Measurements from ENCODE around the gene BDP1.
"Not testable (repeated sequence)": the region's sequence is repeated elsewhere in the genome, so short reads cannot be mapped to it uniquely, and the experiment has no call there.

BDP1 gene

GRCh38 chr5:71576241-71576640, 120.8 kb downstream of the BDP1 start:
- Histone ChIP-seq H3K4me1 (ENCODE audit: insufficient read depth, low read length) (no peaks in the 10 kb centered on the region), H3K27me3 (ENCODE audit: insufficient read depth, low read length, poor library complexity) (no peaks in the 10 kb centered on the region), H3K36me3 (ENCODE audit: insufficient read depth, low read length) (no peaks in the 10 kb centered on the region; the same call in 1 of the 2 replicates), H3K4me3 (ENCODE audit: low read depth in 1 of 2, low read length in 2 of 2) (no peak overlapping the region), H3K9ac (ENCODE audit: low read depth, low read length) (no peak overlapping the region), H3K27ac (ENCODE audit: low read length) (no peak overlapping the region), H3K9me3 (ENCODE audit: insufficient read depth, low read length, severe bottlenecking) (no peaks in the 10 kb centered on the region), H2AFZ (ENCODE audit: low read depth, low read length) (no peak overlapping the region), H4K20me1 (ENCODE audit: insufficient read depth, low read length) (no peaks in the 10 kb centered on the region), H3K79me2 (ENCODE audit: insufficient read depth, low read length) (no peaks in the 10 kb centered on the region), H3K4me2 (ENCODE audit: insufficient read depth, low read length) (no peak overlapping the region)
- DNase-seq (no peak), ATAC-seq (ENCODE audit: insufficient read depth, low read depth) (no peak)
- TF ChIP-seq EZH2 (IDR thresholded peaks at IDR 0.05; ENCODE audit: borderline replicate concordance, low read depth, low read length, severe bottlenecking) = no peak
- TF ChIP-seq CTCF (IDR thresholded peaks at IDR 0.05; ENCODE audit: borderline replicate concordance, extremely low read depth, low read length, poor library complexity, severe bottlenecking) = no peak

GRCh38 chr5:71577839-71578238, 122.4 kb downstream of the BDP1 start:
- H3K4me3 ChIP-seq (ENCODE audit: low read depth in 1 of 2, low read length in 2 of 2); H3K9ac ChIP-seq (ENCODE audit: low read depth, low read length); H3K9me3 ChIP-seq (ENCODE audit: insufficient read depth, low read length, severe bottlenecking); H3K36me3 ChIP-seq (ENCODE audit: insufficient read depth, low read length); H4K20me1 ChIP-seq (ENCODE audit: insufficient read depth, low read length); H3K4me2 ChIP-seq (ENCODE audit: insufficient read depth, low read length); H3K27me3 ChIP-seq (ENCODE audit: insufficient read depth, low read length, poor library complexity); H3K4me1 ChIP-seq (ENCODE audit: insufficient read depth, low read length); H2AFZ ChIP-seq (ENCODE audit: low read depth, low read length); ATAC-seq (ENCODE audit: insufficient read depth, low read depth); DNase-seq; H3K27ac ChIP-seq (ENCODE audit: low read length); H3K79me2 ChIP-seq (ENCODE audit: insufficient read depth, low read length): not testable (repeated sequence)

- Histone ChIP-seq H4K20me1 (ENCODE audit: insufficient read depth, low read length) (no peaks in the 10 kb centered on the region), H2AFZ (ENCODE audit: low read depth, low read length) (no peak overlapping the region), H3K27ac (ENCODE audit: low read length) (no peak overlapping the region), H3K36me3 (ENCODE audit: insufficient read depth, low read length) (no peaks in the 10 kb centered on the region), H3K9ac (ENCODE audit: low read depth, low read length) (no peak overlapping the region), H3K27me3 (ENCODE audit: insufficient read depth, low read length, poor library complexity) (no peaks in the 10 kb centered on the region), H3K9me3 (ENCODE audit: insufficient read depth, low read length, severe bottlenecking) (no peaks in the 10 kb centered on the region), H3K4me3 (ENCODE audit: low read depth in 1 of 2, low read length in 2 of 2) (no peak overlapping the region), H3K79me2 (ENCODE audit: insufficient read depth, low read length) (peaks cover 9% of the 10 kb centered on the region), H3K4me1 (ENCODE audit: insufficient read depth, low read length) (peaks cover 14% of the 10 kb centered on the region), H3K4me2 (ENCODE audit: insufficient read depth, low read length) (no peak overlapping the region)
- DNase-seq = no peak
- no peak for ATAC-seq (ENCODE audit: insufficient read depth, low read depth)
- no peak for TF ChIP-seq EZH2 (IDR thresholded peaks at IDR 0.05; ENCODE audit: borderline replicate concordance, low read depth, low read length, severe bottlenecking)
These were observed 127.6 kb downstream of the BDP1 start for GRCh38 chr5:71582945-71583584.

- Histone ChIP-seq H3K9ac (ENCODE audit: low read depth, low read length) (peak overlapping the region; percentile 97), H3K36me3 (ENCODE audit: insufficient read depth, low read length) (no peaks in the 10 kb centered on the region), H3K4me1 (ENCODE audit: insufficient read depth, low read length) (peaks cover 36% of the 10 kb centered on the region), H4K20me1 (ENCODE audit: insufficient read depth, low read length) (no peaks in the 10 kb centered on the region), H3K79me2 (ENCODE audit: insufficient read depth, low read length) (peaks cover 42% of the 10 kb centered on the region), H3K4me2 (ENCODE audit: insufficient read depth, low read length) (peak overlapping the region; percentile 79), H3K27ac (ENCODE audit: low read length) (peak overlapping the region; percentile 87), H3K9me3 (ENCODE audit: insufficient read depth, low read length, severe bottlenecking) (no peaks in the 10 kb centered on the region), H3K4me3 (ENCODE audit: low read depth in 1 of 2, low read length in 2 of 2) (peak overlapping the region; percentile 93 to 95), H3K27me3 (ENCODE audit: insufficient read depth, low read length, poor library complexity) (no peaks in the 10 kb centered on the region), H2AFZ (ENCODE audit: low read depth, low read length) (peak overlapping the region; percentile 87)
- ATAC-seq (ENCODE audit: insufficient read depth, low read depth) = peak; percentile 9; the same call in 2 of the 3 replicates
- peak; percentile 47 for DNase-seq
- no peak for TF ChIP-seq EZH2 (IDR thresholded peaks at IDR 0.05; ENCODE audit: borderline replicate concordance, low read depth, low read length, severe bottlenecking)
- TF ChIP-seq CTCF (IDR thresholded peaks at IDR 0.05; ENCODE audit: borderline replicate concordance, extremely low read depth, low read length, poor library complexity, severe bottlenecking) = no peak
These were observed 130.8 kb downstream of the BDP1 start for GRCh38 chr5:71586052-71586940.
